Measurements from ENCODE around the gene PABPN1L. TPM values are rescaled to one million over a fixed set of nuclear protein-coding genes. Genes with fewer than 3 reads are reported as not detected.

Gene PABPN1L
- total and polyA plus RNA-seq, 9 of the 15 experiments (the other 6 are each of a cell fraction or from before 2014, with no cell fraction given) = 0.11 to 0.32 TPM; not detected in 7

- Histone ChIP-seq H2AFZ (ENCODE audit: low read depth, low read length) (no peak overlapping the region), H3K4me3 (no peak overlapping the region), H3K9me3 (replicated peaks; ENCODE audit: control insufficient read depth, insufficient read depth, low read depth, low read length) (no peaks in the 10 kb centered on the region), H3K4me1 (replicated peaks in 1 of 2; ENCODE audit: control insufficient read depth in 2 of 2, insufficient read depth in 2 of 2, low read length in 2 of 2) (peaks cover 0 to 34% of the 10 kb centered on the region in 2 experiments; a peak in 2 of 5 replicates), H3K9ac (ENCODE audit: insufficient read depth in 1 of 2, low read depth in 2 of 2, low read length in 2 of 2) (no peak overlapping the region), H3K79me2 (ENCODE audit: control insufficient read depth, insufficient read depth, low read length) (no peaks in the 10 kb centered on the region), H3K9me1 (ENCODE audit: control insufficient read depth, insufficient read depth, low read length) (no peaks in the 10 kb centered on the region), H3K27me3 (ENCODE audit: control insufficient read depth in 2 of 2, insufficient read depth in 2 of 2, low read length in 2 of 2) (no peaks in the 10 kb centered on the region), H3K36me3 (ENCODE audit: control insufficient read depth, insufficient read depth, low read length) (no peaks in the 10 kb centered on the region; the same call in 2 of the 3 replicates), H3K27ac (ENCODE audit: extremely low read depth, low read depth, low read length) (no peak overlapping the region), H3K4me2 (ENCODE audit: insufficient read depth, low read length) (no peak overlapping the region), H4K20me1 (replicated peaks; ENCODE audit: control insufficient read depth, insufficient read depth, low read length) (no peaks in the 10 kb centered on the region)
- DNase-seq (ENCODE audit: extremely low read depth in 1 of 4, low spot score in 3 of 4) (no peak), ATAC-seq (no peak), FAIRE-seq (no peak)
- no TSS peak for BruUV-seq (replicated peaks)
- WGBS (ENCODE audit: insufficient coverage, low coverage, missing lambda C conversion rate) = 86% methylated on average over 8 of the region's 13 CpGs
- CTCF ChIA-PET (ENCODE audit: low intra/inter-chr PET ratio) = no interaction called here
- intact Hi-C loops (cut with micrococcal nuclease) = no loop called here
- in situ Hi-C loops (cut with MboI) = no loop called here
- POLR2A ChIA-PET = no interaction called here
- TF ChIP-seq THRB (CRISPR knock-in tag; conservative IDR thresholded peaks at IDR 0.05) (no peak), ZNF133 (CRISPR knock-in tag; IDR thresholded peaks at IDR 0.05) (no peak), POLR2H (tag; IDR thresholded peaks at IDR 0.05; ENCODE audit: low read depth) (no peak), TAF9B (IDR thresholded peaks at IDR 0.05; ENCODE audit: partially characterized antibody) (no peak), ZNF644 (tag; IDR thresholded peaks at IDR 0.05; ENCODE audit: low read depth) (no peak), TRIM24 (IDR thresholded peaks at IDR 0.05) (no peak), HDGF (IDR thresholded peaks at IDR 0.05) (no peak), ZNF695 (CRISPR knock-in tag; IDR thresholded peaks at IDR 0.05) (no peak), HOXB6 (CRISPR knock-in tag; IDR thresholded peaks at IDR 0.05; ENCODE audit: borderline replicate concordance) (no peak), U2AF1 (optimal IDR thresholded peaks at IDR 0.05; ENCODE audit: low read depth, low read length) (no peak), CHD4 (IDR thresholded peaks at IDR 0.05; ENCODE audit: insufficient read depth, insufficient replicate concordance, low read depth, low read length, poor library complexity, severe bottlenecking) (no peak), ZNF224 (CRISPR knock-in tag; IDR thresholded peaks at IDR 0.05) (no peak)
These were observed 31.8 kb downstream of the PABPN1L start for GRCh38 chr16:88834670-88835069.

Measured in K562 (cell line).